Endothelial cell of hepatic sinusoid (primary cell): ENCODE results near the gene TENT5A.
"Not testable (repeated sequence)": the region's sequence is repeated elsewhere in the genome, so short reads cannot be mapped to it uniquely, and the experiment has no call there.

ENCODE experiments used
- in situ Hi-C: cut with HindIII; loops from 2 replicates; pipeline ENCODE4 v1.10.0; 2017; ENCODE audit warnings: low sequenced_read_pairs

Gene TENT5A

GRCh38 chr6:81751388-81752083 is 945 bp downstream of the TENT5A start:
- in situ Hi-C loops, result no loop called here

GRCh38 chr6:81750681-81751387 is 1.6 kb downstream of the TENT5A start:
- in situ Hi-C loops, result no loop called here

- in situ Hi-C loops, result no loop called here
Measured at GRCh38 chr6:81750200-81750599, 2.3 kb downstream of the TENT5A start.

GRCh38 chr6:81749707-81750106 is 2.8 kb downstream of the TENT5A start:
- in situ Hi-C loops, result no loop called here

GRCh38 chr6:81748994-81749393 is 3.5 kb downstream of the TENT5A start:
- in situ Hi-C loops, result no loop called here

- in situ Hi-C loops, result no loop called here
Measured at GRCh38 chr6:81747327-81747726, 5.2 kb downstream of the TENT5A start.

- in situ Hi-C loops, result no loop called here
Measured at GRCh38 chr6:81744131-81744530, 8.3 kb downstream of the TENT5A start.

GRCh38 chr6:81743649-81744048 is 8.8 kb downstream of the TENT5A start:
- in situ Hi-C loops, result no loop called here

GRCh38 chr6:81741689-81742088 is 10.8 kb downstream of the TENT5A start:
- in situ Hi-C loops, result no loop called here

- in situ Hi-C loops, result not testable (repeated sequence)
Measured at GRCh38 chr6:81740591-81740990, 11.9 kb downstream of the TENT5A start.

GRCh38 chr6:81739230-81740195 is 13.0 kb downstream of the TENT5A start:
- in situ Hi-C loops, result no loop called here

GRCh38 chr6:81736428-81736827 is 16.1 kb downstream of the TENT5A start:
- in situ Hi-C loops, result no loop called here

- in situ Hi-C loops, result no loop called here
Measured at GRCh38 chr6:81735756-81736380, 16.6 kb downstream of the TENT5A start.

- in situ Hi-C loops, result no loop called here
Measured at GRCh38 chr6:81734500-81735150, 17.9 kb downstream of the TENT5A start.

GRCh38 chr6:81734081-81734480 is 18.4 kb downstream of the TENT5A start:
- in situ Hi-C loops, result no loop called here

GRCh38 chr6:81731814-81732213 is 20.7 kb downstream of the TENT5A start:
- in situ Hi-C loops, result no loop called here

- in situ Hi-C loops, result no loop called here
Measured at GRCh38 chr6:81727876-81728517, 24.5 kb downstream of the TENT5A start.

- in situ Hi-C loops, result no loop called here
Measured at GRCh38 chr6:81725127-81725526, 27.4 kb downstream of the TENT5A start.

- in situ Hi-C loops, result no loop called here
Measured at GRCh38 chr6:81722506-81723223, 29.8 kb downstream of the TENT5A start.
